H1 (cell line): ENCODE data around the gene HHAT. TPM values are rescaled to one million over a fixed set of nuclear protein-coding genes. Genes with fewer than 3 reads are reported as not detected.

Experiments
- CTCF ChIA-PET: fragments of 300-600 bp; sonication (Branson Sonifier 250); formaldehyde crosslinking; loops from one replicate; lab custom pipeline; 2021; ENCODE audit not compliant: partially characterized antibody; lab: Charles Lee
- POLR2A ChIA-PET: fragments of 300-600 bp; sonication (Branson Sonifier 250); formaldehyde crosslinking; loops from one replicate; lab custom pipeline; 2021; ENCODE audit warnings: inconsistent platforms; ENCODE audit not compliant: partially characterized antibody; lab: Charles Lee
- DNase-seq, 2 experiments: peaks; one replicate each; pipeline versions ENCODE4 v3.0.0 to v3.0.0-alpha.2; 2010 to 2022; ENCODE audit warnings: low spot score in 2 of 2, low read depth in 1 of 2, mixed read lengths in 1 of 2
- FAIRE-seq: peaks from 2 replicates; lab custom pipeline; 2011; peaks lifted over from hg19 to GRCh38; lab: Jason Lieb, UNC
- H2AFZ ChIP-seq: 2 replicates; pipeline ENCODE4 v1.8.1; 2012; ENCODE audit warnings: low read length, inconsistent platforms
- H2AK5ac ChIP-seq: 2 replicates; pipeline ENCODE4 v1.6.1; 2013; ENCODE audit warnings: low read depth, low read length
- H2BK120ac ChIP-seq: replicated peaks from 2 replicates; pipeline ENCODE3; 2013; ENCODE audit warnings: low read depth, low read length, inconsistent platforms
- H2BK12ac ChIP-seq: 2 replicates; pipeline ENCODE4 v1.6.1; 2013; ENCODE audit warnings: low read depth, low read length
- H2BK15ac ChIP-seq: 2 replicates; pipeline ENCODE4 v1.6.1; 2013; ENCODE audit warnings: low read length
- H2BK20ac ChIP-seq: 2 replicates; pipeline ENCODE4 v1.6.1; 2013; ENCODE audit warnings: low read length
- H2BK5ac ChIP-seq: 2 replicates; pipeline ENCODE4 v1.6.1; 2013; ENCODE audit warnings: low read depth, low read length
- H3K14ac ChIP-seq: 2 replicates; pipeline ENCODE4 v1.6.1; 2013; ENCODE audit warnings: inconsistent platforms; ENCODE audit not compliant: insufficient read length
- H3K18ac ChIP-seq: 2 replicates; pipeline ENCODE4 v1.6.1; 2013; ENCODE audit warnings: low read length; ENCODE audit errors: extremely low read depth
- H3K23ac ChIP-seq: 2 replicates; pipeline ENCODE4 v1.6.1; 2013; ENCODE audit warnings: inconsistent platforms; ENCODE audit not compliant: insufficient read length
- H3K23me2 ChIP-seq: 2 replicates; pipeline ENCODE4 v1.6.1; 2013; ENCODE audit warnings: low read depth, low read length
- H3K27ac ChIP-seq: 2 replicates; pipeline ENCODE4 v1.6.1; 2011; ENCODE audit warnings: low read depth, low read length, inconsistent platforms
- H3K27me3 ChIP-seq, 4 experiments: replicated peaks in 1 of 4; 1 replicate in 1 of 4; 2 replicates in 3 of 4; pipeline versions ENCODE4 v1.6.1 to v1.8.1; 2011 to 2013; ENCODE audit warnings: low read length in 3 of 4, mild to moderate bottlenecking in 3 of 4, inconsistent platforms in 2 of 4, mixed read lengths in 2 of 4, moderate library complexity in 1 of 4; ENCODE audit not compliant: control insufficient read depth in 3 of 4, insufficient read depth in 3 of 4; ENCODE audit errors: extremely low read depth in 1 of 4
- H3K36me3 ChIP-seq, 4 experiments: 2 replicates each; pipeline versions ENCODE4 v1.6.1 to v1.8.1; 2011 to 2013; ENCODE audit warnings: mild to moderate bottlenecking in 4 of 4, low read length in 3 of 4, moderate library complexity in 2 of 4, control low read depth in 1 of 4, inconsistent platforms in 1 of 4; ENCODE audit not compliant: insufficient read depth in 4 of 4, control insufficient read depth in 2 of 4
- H3K4ac ChIP-seq: replicated peaks from 2 replicates; pipeline ENCODE3; 2013; ENCODE audit warnings: low read length, low read depth, mixed read lengths, inconsistent platforms; ENCODE audit not compliant: insufficient read length
- H3K4me1 ChIP-seq, 4 experiments: replicated peaks in 1 of 4; 1 replicate in 1 of 4; 2 replicates in 3 of 4; pipeline versions ENCODE4 v1.6.1 to v1.8.1; 2011 to 2013; ENCODE audit warnings: low read length in 3 of 4, inconsistent platforms in 2 of 4, mixed read lengths in 1 of 4; ENCODE audit not compliant: insufficient read depth in 4 of 4, control insufficient read depth in 3 of 4
- H3K4me2 ChIP-seq, 2 experiments: 2 replicates each; pipeline versions ENCODE4 v1.6.1 to v1.8.1; 2011 to 2013; ENCODE audit warnings: low read depth in 2 of 2, low read length in 2 of 2, control low read depth in 1 of 2, inconsistent platforms in 1 of 2, mild to moderate bottlenecking in 1 of 2; ENCODE audit not compliant: insufficient read depth in 1 of 2
- H3K4me3 ChIP-seq, 4 experiments: fragments of 200-600, 300-600 bp in 1 of 4; sonication (generic), shearing (Covaris generic), sonication (Bioruptor Twin) in 1 of 4; 2 replicates each; pipeline versions ENCODE4 v1.5.1 to v1.8.1; 2011 to 2016; ENCODE audit warnings: low read length in 4 of 4, low read depth in 3 of 4, control low read depth in 2 of 4, inconsistent platforms in 2 of 4, mild to moderate bottlenecking in 2 of 4, mixed read lengths in 1 of 4, moderate library complexity in 1 of 4; ENCODE audit not compliant: insufficient read depth in 2 of 4; ENCODE audit errors: extremely low read depth in 1 of 4
- H3K56ac ChIP-seq: replicated peaks from 2 replicates; pipeline ENCODE3; 2013; ENCODE audit warnings: low read depth, mild to moderate bottlenecking, mixed read lengths, low read length, inconsistent platforms; ENCODE audit not compliant: insufficient read length
- H3K79me1 ChIP-seq: 2 replicates; pipeline ENCODE4 v1.6.1; 2013; ENCODE audit warnings: low read depth, low read length, control low read depth
- H3K79me2 ChIP-seq, 2 experiments: 2 replicates each; pipeline versions ENCODE4 v1.6.1 to v1.8.1; 2012 to 2013; ENCODE audit warnings: low read length in 2 of 2, mild to moderate bottlenecking in 2 of 2, inconsistent platforms in 1 of 2; ENCODE audit not compliant: insufficient read depth in 2 of 2, control insufficient read depth in 1 of 2
- H3K9ac ChIP-seq, 4 experiments: replicated peaks in 1 of 4; 1 replicate in 1 of 4; 2 replicates in 3 of 4; pipeline versions ENCODE4 v1.6.1 to v1.8.1; 2011 to 2013; ENCODE audit warnings: low read depth in 3 of 4, low read length in 3 of 4, control low read depth in 2 of 4, mild to moderate bottlenecking in 2 of 4, moderate library complexity in 2 of 4, inconsistent platforms in 1 of 4; ENCODE audit errors: extremely low read depth in 1 of 4
- H3K9me3 ChIP-seq, 2 experiments: 2 replicates each; pipeline versions ENCODE4 v1.6.1 to v1.8.1; 2012 to 2013; ENCODE audit warnings: mild to moderate bottlenecking in 2 of 2, moderate library complexity in 2 of 2, control low read depth in 1 of 2, inconsistent platforms in 1 of 2, low read depth in 1 of 2, low read length in 1 of 2, mixed read lengths in 1 of 2; ENCODE audit not compliant: insufficient read depth in 2 of 2
- H4K20me1 ChIP-seq, 2 experiments: replicated peaks in 1 of 2; 2 replicates each; pipeline versions ENCODE3 to v1.8.1; 2011 to 2013; ENCODE audit warnings: inconsistent platforms in 2 of 2, low read length in 2 of 2, mild to moderate bottlenecking in 1 of 2; ENCODE audit not compliant: insufficient read depth in 2 of 2, control insufficient read depth in 1 of 2
- H4K5ac ChIP-seq: 2 replicates; pipeline ENCODE4 v1.6.1; 2013; ENCODE audit warnings: low read length, low read depth, mixed read lengths, inconsistent platforms; ENCODE audit not compliant: insufficient read length
- H4K8ac ChIP-seq: 2 replicates; pipeline ENCODE4 v1.8.0; 2013; ENCODE audit warnings: mild to moderate bottlenecking, moderate library complexity, low read length, inconsistent platforms; ENCODE audit not compliant: insufficient read depth; ENCODE audit errors: extremely low read depth
- H4K91ac ChIP-seq: replicated peaks from 2 replicates; pipeline ENCODE3; 2013; ENCODE audit warnings: low read length, mixed read lengths, inconsistent platforms; ENCODE audit not compliant: insufficient read length
- ASH2L ChIP-seq: fragments of 200-600, 300-600 bp; sonication (generic); IDR thresholded peaks from one replicate; pipeline ENCODE4 v1.7.1; 2017; ENCODE audit warnings: low read length
- CBX8 ChIP-seq: fragments of 300-800, 300-1000 bp; sonication (generic); IDR thresholded peaks from 2 replicates; pipeline ENCODE4 v1.7.1; 2016; ENCODE audit warnings: low read depth, low read length, borderline replicate concordance
- CHD1 ChIP-seq: IDR thresholded peaks from 2 replicates; pipeline ENCODE4 v1.6.1; 2012; ENCODE audit warnings: low read depth, low read length, improper control_type of control experiment
- CHD2 ChIP-seq: IDR thresholded peaks from 2 replicates; pipeline ENCODE4 v1.6.1; 2012; ENCODE audit warnings: low read length, improper control_type of control experiment
- SUZ12 ChIP-seq: fragments of 200-600 bp; sonication (generic); IDR thresholded peaks from 2 replicates; pipeline ENCODE4 v1.6.1; 2012; ENCODE audit warnings: mild to moderate bottlenecking, inconsistent platforms, low read length, moderate library complexity, mixed read lengths
- TAF1 ChIP-seq: IDR thresholded peaks from 2 replicates; pipeline ENCODE4 v1.6.1; 2011; ENCODE audit warnings: mild to moderate bottlenecking, low read depth, low read length
- ZNF274 ChIP-seq: IDR thresholded peaks from 2 replicates; pipeline ENCODE4 v1.7.0; 2012; ENCODE audit warnings: low read length, borderline replicate concordance; ENCODE audit errors: extremely low read depth
- WGBS, 2 experiments: shearing (Covaris generic) in 1 of 2; methylation state at CpG; one replicate each; pipeline versions ENCODE4 v1.1.6 to v1.1.7; 2013 to 2015; ENCODE audit warnings: low lambda C conversion rate in 2 of 2, mixed read lengths in 2 of 2, inconsistent platforms in 1 of 2, low coverage in 1 of 2, missing lambda C conversion rate in 1 of 2; ENCODE audit not compliant: insufficient replicate concordance in 2 of 2, insufficient coverage in 1 of 2, insufficient read length in 1 of 2; ENCODE audit errors: extremely low coverage in 1 of 2, missing lambda C conversion rate in 1 of 2; 5-methylcytosine and 5-hydroxymethylcytosine counted together
- polyA plus RNA-seq, 7 experiments: library from polyadenylated mRNA; depleted of rRNA in 3 of 7; stranded (reverse) in 5 of 7; unstranded in 2 of 7; fragments of >200 nt in 5 of 7; fragments of 200-250 nt in 2 of 7; gene quantifications; 1 replicate in 5 of 7; 2 replicates in 1 of 7; 4 replicates in 1 of 7; pipeline versions ENCODE4 v1.2.1 to v1.2.3, GENCODE V29; 2011 to 2013; ENCODE audit warnings: missing spikeins in 2 of 7, mixed read lengths in 2 of 7
- total RNA-seq: library from RNA; stranded (reverse); fragmentation: NEBNext Ultra II Directional; extraction: Animal tissue kit (Norgen Biotek cat#: 25700); gene quantifications from 2 replicates; pipeline ENCODE4 v1.2.1, GENCODE V29; 2021

The HHAT gene
- total and polyA plus RNA-seq, 2 of the 8 experiments (the other 6 are each of a cell fraction or from before 2014, with no cell fraction given): 0.15 to 0.51 TPM

DNA sequence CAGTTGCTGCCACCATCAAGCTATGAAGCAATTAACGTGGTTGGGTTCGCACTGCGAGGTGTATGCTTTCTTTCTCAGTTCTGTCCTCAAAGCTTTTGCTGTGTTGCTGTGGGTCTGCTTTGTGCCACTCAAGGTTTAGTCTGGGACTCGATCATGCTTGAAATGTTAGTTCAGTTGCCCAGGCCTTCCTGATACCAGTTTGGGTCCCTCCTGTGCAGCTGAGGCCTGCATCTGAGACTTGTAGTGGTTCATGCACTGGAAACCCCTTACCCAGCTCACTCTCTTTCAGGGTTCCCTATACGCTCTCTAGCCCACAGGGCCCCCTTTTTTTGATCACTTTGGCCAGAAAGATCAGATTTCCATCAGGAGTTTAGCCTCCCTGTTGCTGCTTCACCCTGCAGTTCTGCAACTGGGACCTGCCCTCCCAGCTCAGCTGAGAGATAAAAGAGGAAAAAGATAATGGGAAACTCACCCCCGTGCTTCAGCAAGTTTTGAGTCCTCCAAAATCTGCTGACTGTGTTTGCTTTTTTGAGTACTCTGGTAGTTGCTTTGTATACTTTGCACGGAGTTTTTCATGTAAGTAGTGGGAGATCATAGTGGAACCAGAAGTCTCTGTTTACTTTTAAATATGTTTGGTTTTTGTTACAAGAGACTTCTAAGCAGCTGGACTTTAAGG lies 317.0 kb downstream of the HHAT start:
- DNase-seq (no peak), FAIRE-seq (no peak)
- no peak overlapping the region for H3K56ac ChIP-seq
- no peak overlapping the region for H2BK20ac ChIP-seq
- H3K27ac ChIP-seq: no peak overlapping the region
- no peak overlapping the region for H2BK120ac ChIP-seq
- H3K4me3 ChIP-seq: no peak overlapping the region
- no peak overlapping the region for H2BK5ac ChIP-seq
- no peak overlapping the region; the same call in 1 of the 2 replicates for H4K8ac ChIP-seq
- peak overlapping the region; percentile 21; the same call in 1 of the 2 replicates for H3K18ac ChIP-seq
- POLR2A ChIA-PET: no interaction called here
- H3K4ac ChIP-seq: no peak overlapping the region
- CTCF ChIA-PET: no interaction called here
- 92% methylated on average over 7 of the region's 7 CpGs; no CpG with 5 or more reads in 1 of the 2 experiments for WGBS, 2 experiments
- H2AFZ ChIP-seq: no peak overlapping the region
- H3K4me1 ChIP-seq: no peaks in the 10 kb centered on the region
- H3K23me2 ChIP-seq: no peaks in the 10 kb centered on the region
- no peak overlapping the region for H4K91ac ChIP-seq
- H2BK15ac ChIP-seq: no peak overlapping the region
- H4K5ac ChIP-seq: no peak overlapping the region
- no peak overlapping the region for H3K23ac ChIP-seq
- H3K79me1 ChIP-seq: no peaks in the 10 kb centered on the region
- no peaks in the 10 kb centered on the region for H3K9me3 ChIP-seq
- no peaks in the 10 kb centered on the region for H3K79me2 ChIP-seq
- no peak for TF ChIP-seq ZNF274
- TF ChIP-seq TAF1: no peak
- no peak for TF ChIP-seq ASH2L
- TF ChIP-seq SUZ12: no peak
- no peak for TF ChIP-seq CBX8
- no peak for TF ChIP-seq CHD1
- TF ChIP-seq CHD2: no peak
- H4K20me1 ChIP-seq: no peaks in the 10 kb centered on the region
- H2AK5ac ChIP-seq: no peak overlapping the region
- no peak overlapping the region for H2BK12ac ChIP-seq
- no peak overlapping the region for H3K4me2 ChIP-seq
- no peaks in the 10 kb centered on the region for H3K27me3 ChIP-seq
- H3K14ac ChIP-seq: no peak overlapping the region
- no peaks in the 10 kb centered on the region for H3K36me3 ChIP-seq
- no peak overlapping the region; a peak in 1 of 7 replicates for H3K9ac ChIP-seq
